ENCODE results near the gene DGKD.
A peak's percentile ranks its signal among the peaks of the same experiment; 100 is the strongest.

Gene DGKD

GRCh38 chr2:233349005-233349998 lies 5.0 kb upstream of the DGKD start:
- Mint-ChIP-seq H3K36me3 (ENCODE audit: low read depth) (no peaks in the 10 kb centered on the region), H3K4me3 (peak overlapping the region; percentile 4), H3K27ac (no peak overlapping the region), H3K4me1 (ENCODE audit: low read depth) (peaks cover 61% of the 10 kb centered on the region), H3K9me3 (no peaks in the 10 kb centered on the region), H3K27me3 (no peaks in the 10 kb centered on the region)

GRCh38 chr2:233350708-233351107 lies 3.6 kb upstream of the DGKD start:
- Mint-ChIP-seq H3K4me1 (ENCODE audit: low read depth) (peaks cover 68% of the 10 kb centered on the region), H3K4me3 (peak overlapping the region; percentile 35)

GRCh38 chr2:233351423-233351822 lies 2.9 kb upstream of the DGKD start:
- Mint-ChIP-seq H3K27me3 (no peaks in the 10 kb centered on the region), H3K4me1 (ENCODE audit: low read depth) (peaks cover 75% of the 10 kb centered on the region), H3K9me3 (no peaks in the 10 kb centered on the region), H3K4me3 (no peak overlapping the region), H3K27ac (peak overlapping the region; percentile 65), H3K36me3 (ENCODE audit: low read depth) (peaks cover 14% of the 10 kb centered on the region)

More at GRCh38 chr2:233350708-233351107, 3.6 kb upstream of the DGKD start:
- Mint-ChIP-seq H3K27ac (peak overlapping the region; percentile 88), H3K9me3 (no peaks in the 10 kb centered on the region), H3K27me3 (no peaks in the 10 kb centered on the region), H3K36me3 (ENCODE audit: low read depth) (peaks cover 7% of the 10 kb centered on the region)

GRCh38 chr2:233352141-233352842 lies 2.0 kb upstream of the DGKD start:
- Mint-ChIP-seq H3K4me3 (no peak overlapping the region), H3K27ac (no peak overlapping the region), H3K4me1 (ENCODE audit: low read depth) (peaks cover 81% of the 10 kb centered on the region), H3K9me3 (no peaks in the 10 kb centered on the region), H3K27me3 (no peaks in the 10 kb centered on the region), H3K36me3 (ENCODE audit: low read depth) (peaks cover 22% of the 10 kb centered on the region)

- no peaks in the 10 kb centered on the region for H3K27me3 Mint-ChIP-seq
- no peaks in the 10 kb centered on the region for H3K9me3 Mint-ChIP-seq
- H3K36me3 Mint-ChIP-seq (ENCODE audit: low read depth) = peaks cover 28% of the 10 kb centered on the region
- peak overlapping the region; percentile 99 for H3K27ac Mint-ChIP-seq
- H3K4me1 Mint-ChIP-seq (ENCODE audit: low read depth) = peaks cover 88% of the 10 kb centered on the region
- H3K4me3 Mint-ChIP-seq = peak overlapping the region; percentile 88
Observed at GRCh38 chr2:233353101-233353768, 1.1 kb upstream of the DGKD start.

- no peaks in the 10 kb centered on the region for H3K27me3 Mint-ChIP-seq
- H3K27ac Mint-ChIP-seq = no peak overlapping the region
- H3K4me3 Mint-ChIP-seq = no peak overlapping the region
- peaks cover 88% of the 10 kb centered on the region for H3K4me1 Mint-ChIP-seq (ENCODE audit: low read depth)
- H3K36me3 Mint-ChIP-seq (ENCODE audit: low read depth) = peaks cover 41% of the 10 kb centered on the region
- H3K9me3 Mint-ChIP-seq = no peaks in the 10 kb centered on the region
Observed at GRCh38 chr2:233354500-233354924, 218 bp downstream of the DGKD start.

- no peaks in the 10 kb centered on the region for H3K9me3 Mint-ChIP-seq
Observed at GRCh38 chr2:233354971-233355574, 779 bp downstream of the DGKD start.

GRCh38 chr2:233355916-233356315 lies 1.6 kb downstream of the DGKD start:
- Mint-ChIP-seq H3K27me3 (no peaks in the 10 kb centered on the region), H3K9me3 (no peaks in the 10 kb centered on the region), H3K36me3 (ENCODE audit: low read depth) (peaks cover 52% of the 10 kb centered on the region), H3K27ac (peak overlapping the region; percentile 59), H3K4me3 (peak overlapping the region; percentile 90), H3K4me1 (ENCODE audit: low read depth) (peaks cover 85% of the 10 kb centered on the region)

More at GRCh38 chr2:233354971-233355574, 779 bp downstream of the DGKD start:
- H3K27ac Mint-ChIP-seq = peak overlapping the region; percentile 59
- peaks cover 88% of the 10 kb centered on the region for H3K4me1 Mint-ChIP-seq (ENCODE audit: low read depth)
- H3K36me3 Mint-ChIP-seq (ENCODE audit: low read depth) = peaks cover 47% of the 10 kb centered on the region
- peak overlapping the region; percentile 90 for H3K4me3 Mint-ChIP-seq
- no peaks in the 10 kb centered on the region for H3K27me3 Mint-ChIP-seq

GRCh38 chr2:233356546-233357308 lies 2.4 kb downstream of the DGKD start:
- Mint-ChIP-seq H3K36me3 (ENCODE audit: low read depth) (peaks cover 60% of the 10 kb centered on the region), H3K27me3 (no peaks in the 10 kb centered on the region), H3K4me1 (ENCODE audit: low read depth) (peaks cover 83% of the 10 kb centered on the region), H3K27ac (peak overlapping the region; percentile 59), H3K9me3 (no peaks in the 10 kb centered on the region), H3K4me3 (peak overlapping the region; percentile 90)

GRCh38 chr2:233358335-233358734 lies 4.0 kb downstream of the DGKD start:
- peaks cover 68% of the 10 kb centered on the region for H3K36me3 Mint-ChIP-seq (ENCODE audit: low read depth)
- H3K9me3 Mint-ChIP-seq = no peaks in the 10 kb centered on the region
- peak overlapping the region; percentile 50 for H3K4me3 Mint-ChIP-seq
- peaks cover 73% of the 10 kb centered on the region for H3K4me1 Mint-ChIP-seq (ENCODE audit: low read depth)
- H3K27me3 Mint-ChIP-seq = no peaks in the 10 kb centered on the region
- H3K27ac Mint-ChIP-seq = peak overlapping the region; percentile 36

GRCh38 chr2:233358947-233359346 lies 4.7 kb downstream of the DGKD start:
- Mint-ChIP-seq H3K27ac (peak overlapping the region; percentile 36), H3K4me1 (ENCODE audit: low read depth) (peaks cover 72% of the 10 kb centered on the region), H3K4me3 (peak overlapping the region; percentile 50), H3K36me3 (ENCODE audit: low read depth) (peaks cover 74% of the 10 kb centered on the region), H3K9me3 (no peaks in the 10 kb centered on the region), H3K27me3 (no peaks in the 10 kb centered on the region)

GRCh38 chr2:233359823-233360222 lies 5.5 kb downstream of the DGKD start:
- peak overlapping the region; percentile 9 for H3K4me3 Mint-ChIP-seq
- peaks cover 79% of the 10 kb centered on the region for H3K4me1 Mint-ChIP-seq (ENCODE audit: low read depth)
- H3K27ac Mint-ChIP-seq = peak overlapping the region; percentile 36
- H3K36me3 Mint-ChIP-seq (ENCODE audit: low read depth) = peaks cover 82% of the 10 kb centered on the region
- no peaks in the 10 kb centered on the region for H3K9me3 Mint-ChIP-seq
- no peaks in the 10 kb centered on the region for H3K27me3 Mint-ChIP-seq

- H3K9me3 Mint-ChIP-seq = no peaks in the 10 kb centered on the region
- H3K36me3 Mint-ChIP-seq (ENCODE audit: low read depth) = peaks cover 82% of the 10 kb centered on the region
Observed at GRCh38 chr2:233360771-233361176, 6.5 kb downstream of the DGKD start.

GRCh38 chr2:233361297-233361696 lies 7.0 kb downstream of the DGKD start:
- Mint-ChIP-seq H3K4me3 (no peak overlapping the region), H3K4me1 (ENCODE audit: low read depth) (peaks cover 82% of the 10 kb centered on the region), H3K9me3 (no peaks in the 10 kb centered on the region), H3K36me3 (ENCODE audit: low read depth) (peaks cover 82% of the 10 kb centered on the region), H3K27me3 (no peaks in the 10 kb centered on the region), H3K27ac (no peak overlapping the region)

More at GRCh38 chr2:233360771-233361176, 6.5 kb downstream of the DGKD start:
- peak overlapping the region; percentile 13 for H3K27ac Mint-ChIP-seq
- H3K27me3 Mint-ChIP-seq = no peaks in the 10 kb centered on the region
- H3K4me1 Mint-ChIP-seq (ENCODE audit: low read depth) = peaks cover 82% of the 10 kb centered on the region
- no peak overlapping the region for H3K4me3 Mint-ChIP-seq

All from stimulated activated naive CD8-positive, alpha-beta T cell treated with anti-CD3 and anti-CD28 coated beads, Interleukin-15, Interleukin-2, amounts not matched to agents 100 ng/mL and 50 ng/mL, for 24 hours (primary cell).